GM12878 (cell line): ENCODE measurements around the gene GOLGA5.

Experiments
- CEBPB ChIP-seq, 2 experiments: fragments of 150-350 bp in 1 of 2; IDR thresholded peaks; 2 replicates each; pipeline ENCODE4 v1.6.1; 2012 to 2014; ENCODE audit warnings: low read depth in 2 of 2, low read length in 2 of 2, borderline replicate concordance in 1 of 2, inconsistent platforms in 1 of 2
- MEF2A ChIP-seq: IDR thresholded peaks from 2 replicates; pipeline ENCODE4 v1.6.1; 2011; ENCODE audit warnings: low read depth, mild to moderate bottlenecking, low read length, moderate library complexity; ENCODE audit not compliant: insufficient read depth
- NR2C1 ChIP-seq: fragments of 450-650 bp; IDR thresholded peaks from 2 replicates; pipeline ENCODE4 v1.6.1; 2017; ENCODE audit warnings: antibody characterized with exemption, mild to moderate bottlenecking, moderate library complexity
- POLR2A ChIP-seq: IDR thresholded peaks from 2 replicates; pipeline ENCODE4 v1.6.1; 2011; ENCODE audit warnings: low read depth, mild to moderate bottlenecking, low read length
- RAD21 ChIP-seq: IDR thresholded peaks from 2 replicates; pipeline ENCODE4 v1.6.1; 2011; ENCODE audit warnings: mild to moderate bottlenecking, low read depth, low read length, moderate library complexity; ENCODE audit not compliant: insufficient read depth
- TF ChIP-seq, protein P1 (sequence below), 3 experiments: IDR thresholded peaks in 2 of 3; conservative IDR thresholded peaks in 1 of 3; 2 replicates each; pipeline ENCODE4 v1.5.1; 2011; ENCODE audit warnings: low read depth in 3 of 3, low read length in 3 of 3, mild to moderate bottlenecking in 3 of 3, control low read depth in 2 of 3, moderate library complexity in 2 of 3, inconsistent platforms in 1 of 3, mixed read lengths in 1 of 3; ENCODE audit not compliant: control insufficient read depth in 2 of 3, insufficient read depth in 1 of 3; ENCODE audit errors: extremely low read depth in 1 of 3

DNA sequence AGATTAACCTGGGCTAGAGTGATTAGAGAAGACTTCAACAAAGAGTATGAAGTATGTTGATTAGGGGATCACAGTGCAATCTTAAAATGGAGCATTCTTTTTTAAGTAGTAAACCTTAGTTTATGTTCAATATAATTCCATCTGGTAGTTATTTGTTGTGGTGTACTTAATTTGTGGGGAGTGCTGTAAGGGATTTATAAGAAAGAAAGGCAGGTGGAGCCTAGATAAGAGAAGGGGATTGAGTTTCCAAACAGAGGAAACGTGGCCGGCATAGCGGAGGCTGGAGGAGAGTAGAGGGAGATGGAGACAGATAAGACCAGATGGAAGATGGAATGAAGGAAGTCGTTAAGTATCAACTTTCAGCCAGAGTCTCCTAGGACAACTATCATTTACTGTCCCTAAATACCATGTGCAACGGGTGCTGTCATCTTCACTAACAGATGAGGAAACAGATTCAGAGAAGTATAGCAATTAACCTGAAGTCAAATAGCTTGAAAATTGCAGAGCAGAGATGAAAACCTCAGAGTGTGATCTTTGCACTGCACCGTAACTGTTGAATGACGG, 38.1 kb downstream of the GOLGA5 start:
- TF ChIP-seq CEBPB (IDR thresholded peaks at IDR 0.05; ENCODE audit: borderline replicate concordance in 1 of 2, low read depth in 2 of 2, low read length in 2 of 2), result no peak
- TF ChIP-seq POLR2A, result no peak
- TF ChIP-seq NR2C1, result no peak
- TF ChIP-seq, protein P1, sequence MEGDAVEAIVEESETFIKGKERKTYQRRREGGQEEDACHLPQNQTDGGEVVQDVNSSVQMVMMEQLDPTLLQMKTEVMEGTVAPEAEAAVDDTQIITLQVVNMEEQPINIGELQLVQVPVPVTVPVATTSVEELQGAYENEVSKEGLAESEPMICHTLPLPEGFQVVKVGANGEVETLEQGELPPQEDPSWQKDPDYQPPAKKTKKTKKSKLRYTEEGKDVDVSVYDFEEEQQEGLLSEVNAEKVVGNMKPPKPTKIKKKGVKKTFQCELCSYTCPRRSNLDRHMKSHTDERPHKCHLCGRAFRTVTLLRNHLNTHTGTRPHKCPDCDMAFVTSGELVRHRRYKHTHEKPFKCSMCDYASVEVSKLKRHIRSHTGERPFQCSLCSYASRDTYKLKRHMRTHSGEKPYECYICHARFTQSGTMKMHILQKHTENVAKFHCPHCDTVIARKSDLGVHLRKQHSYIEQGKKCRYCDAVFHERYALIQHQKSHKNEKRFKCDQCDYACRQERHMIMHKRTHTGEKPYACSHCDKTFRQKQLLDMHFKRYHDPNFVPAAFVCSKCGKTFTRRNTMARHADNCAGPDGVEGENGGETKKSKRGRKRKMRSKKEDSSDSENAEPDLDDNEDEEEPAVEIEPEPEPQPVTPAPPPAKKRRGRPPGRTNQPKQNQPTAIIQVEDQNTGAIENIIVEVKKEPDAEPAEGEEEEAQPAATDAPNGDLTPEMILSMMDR (IDR thresholded peaks at IDR 0.05 in 2 of 3, conservative IDR thresholded peaks at IDR 0.05 in 1 of 3; ENCODE audit: control insufficient read depth in 2 of 3, extremely low read depth in 1 of 3, insufficient read depth in 1 of 3, low read depth in 3 of 3, low read length in 3 of 3), result no peak
- no peak for TF ChIP-seq MEF2A
- TF ChIP-seq RAD21, result no peak
